HG02840 (cell line): ENCODE data around the gene KRT12.

Experiments
- ATAC-seq: cut with Tn5 transposase; IDR thresholded peaks from one replicate; pipeline ENCODE4 v1.9.1; 2021; ENCODE audit warnings: mild to moderate bottlenecking, moderate library complexity, moderate number of reproducible peaks; ENCODE audit not compliant: unreplicated experiment, low FRiP score

Gene KRT12

DNA sequence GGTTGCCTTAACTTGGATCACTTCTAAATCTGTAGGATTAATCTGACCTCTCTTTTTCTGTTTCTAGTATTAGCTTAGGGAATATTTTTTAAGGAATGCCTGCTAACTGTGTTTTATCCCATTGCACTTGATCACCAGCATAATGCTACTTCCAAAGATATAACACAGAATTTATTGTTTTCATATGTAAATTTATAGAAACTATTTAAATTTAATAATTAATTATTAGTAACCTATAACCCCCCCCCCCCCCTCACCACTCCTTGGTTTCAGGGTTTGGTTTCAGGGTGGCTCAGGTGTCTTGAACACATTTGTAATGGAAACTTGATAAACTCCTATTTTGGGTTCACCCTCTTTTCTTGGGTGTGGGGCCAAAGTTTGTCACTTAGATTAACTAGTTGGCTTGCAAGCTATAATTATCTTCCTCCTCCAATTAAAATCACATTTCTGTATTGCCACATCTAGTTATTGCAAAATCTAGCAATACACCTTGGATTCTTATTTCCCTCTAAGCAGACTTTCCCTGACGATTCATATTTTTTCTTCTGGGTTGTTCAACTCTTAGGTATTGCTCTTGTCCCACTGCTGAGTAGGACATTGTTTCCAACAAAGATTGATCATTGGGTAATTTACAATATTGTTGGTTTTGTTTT lies 18.3 kb downstream of the KRT12 start:
- no peak for ATAC-seq

- ATAC-seq, result no peak
Observed at GRCh38 chr17:40846515-40847144, 20.4 kb downstream of the KRT12 start.

- ATAC-seq, result no peak
Observed at GRCh38 chr17:40844671-40845107, 22.3 kb downstream of the KRT12 start.

DNA sequence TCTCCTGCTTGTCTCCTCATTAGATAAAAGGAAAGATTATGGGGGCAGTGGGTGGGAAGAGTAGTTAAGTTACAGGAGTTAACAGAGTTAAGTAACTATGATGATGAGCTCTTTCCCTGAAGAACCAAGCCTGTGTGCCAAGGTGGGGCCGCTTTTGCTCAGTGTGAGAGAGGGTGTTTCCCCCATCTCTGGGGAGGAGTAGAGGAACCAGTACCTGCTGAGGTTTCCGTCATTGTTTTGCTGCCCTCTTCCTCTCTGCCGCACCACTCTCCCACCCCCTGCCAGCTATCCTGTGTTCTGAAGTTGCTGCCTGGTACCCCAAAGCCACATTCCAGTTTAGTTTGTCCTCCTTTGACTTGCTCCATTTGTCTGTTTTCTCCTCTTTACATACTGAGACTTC lies 23.8 kb downstream of the KRT12 start:
- ATAC-seq, result no peak

DNA sequence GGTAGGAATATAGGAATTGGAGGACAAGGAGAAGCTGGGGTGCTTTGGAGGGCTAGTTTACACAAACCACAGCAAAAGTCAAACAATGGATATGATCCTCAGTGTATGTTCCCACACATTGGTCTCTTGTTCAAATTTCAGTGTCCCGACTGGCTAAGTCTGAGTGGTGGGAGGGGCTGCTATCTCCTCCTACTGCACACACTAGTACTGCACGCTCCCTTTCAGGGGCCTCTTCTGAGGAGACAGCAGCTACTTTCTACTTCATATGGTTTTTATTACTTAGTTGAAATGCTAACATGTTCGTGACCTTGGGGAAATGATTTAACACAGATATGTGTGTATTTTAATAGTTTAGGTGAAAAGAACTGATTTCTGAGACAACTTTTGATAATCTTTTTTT lies 25.8 kb downstream of the KRT12 start:
- no peak for ATAC-seq

DNA sequence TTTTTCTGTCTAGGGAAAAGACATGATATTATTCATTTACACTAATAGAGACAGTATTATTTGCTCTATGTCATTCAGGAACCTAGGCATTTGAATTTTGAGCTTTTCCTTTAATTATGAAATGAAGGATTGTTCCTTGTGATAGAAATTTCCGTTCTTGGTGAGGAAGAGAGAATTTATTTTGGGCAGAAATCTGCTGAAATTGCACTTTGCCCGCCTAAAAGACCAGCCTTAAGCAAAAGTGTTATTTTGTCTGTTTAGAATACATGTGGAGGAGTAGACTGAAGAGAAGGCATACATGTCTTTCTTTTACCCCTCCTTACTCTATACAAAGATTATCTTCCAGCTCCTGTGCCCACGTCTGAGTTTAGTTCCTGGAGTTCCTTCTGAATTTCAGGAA lies 27.8 kb downstream of the KRT12 start:
- no peak for ATAC-seq

DNA sequence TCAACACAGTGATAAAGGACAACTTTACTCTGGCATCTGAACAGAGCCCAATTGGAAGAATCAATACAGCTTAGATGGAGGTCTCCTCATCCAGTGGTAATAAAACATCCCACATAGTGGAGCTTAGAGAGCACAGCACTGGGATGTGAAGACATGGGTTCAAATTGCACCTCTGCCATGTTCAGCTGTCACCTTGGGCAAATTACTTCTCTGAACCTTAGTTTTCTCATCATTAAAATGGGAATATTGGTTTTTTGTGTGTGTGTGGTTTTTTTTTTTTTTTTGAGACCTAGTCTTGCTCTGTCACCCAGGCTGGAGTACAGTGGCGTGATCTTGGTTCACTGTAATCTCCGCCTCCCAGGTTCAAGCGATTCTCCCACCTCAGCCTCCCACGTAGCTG lies 31.0 kb downstream of the KRT12 start:
- ATAC-seq, result no peak

DNA sequence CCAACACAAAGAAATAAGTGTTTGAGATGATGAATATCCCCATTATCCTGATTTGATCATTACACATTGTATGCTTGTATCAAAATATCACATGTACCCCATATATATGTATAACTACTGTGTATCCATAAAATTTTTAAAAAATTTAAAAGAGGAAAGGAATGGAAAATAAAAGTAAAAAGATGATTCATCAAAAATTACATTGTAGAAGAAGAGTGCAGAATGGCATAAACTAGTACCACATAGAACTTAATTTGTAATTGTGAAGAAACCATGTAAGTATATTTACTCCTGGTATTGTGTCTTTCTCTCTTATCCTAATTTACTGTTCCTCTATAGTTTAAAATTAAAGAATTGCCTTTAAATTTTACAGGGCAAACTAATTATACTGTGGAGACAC lies 33.1 kb downstream of the KRT12 start:
- no peak for ATAC-seq

- ATAC-seq, result no peak
Observed at GRCh38 chr17:40832840-40833239, 34.2 kb downstream of the KRT12 start.

GRCh38 chr17:40830085-40830776 lies 36.8 kb downstream of the KRT12 start:
- no peak for ATAC-seq

DNA sequence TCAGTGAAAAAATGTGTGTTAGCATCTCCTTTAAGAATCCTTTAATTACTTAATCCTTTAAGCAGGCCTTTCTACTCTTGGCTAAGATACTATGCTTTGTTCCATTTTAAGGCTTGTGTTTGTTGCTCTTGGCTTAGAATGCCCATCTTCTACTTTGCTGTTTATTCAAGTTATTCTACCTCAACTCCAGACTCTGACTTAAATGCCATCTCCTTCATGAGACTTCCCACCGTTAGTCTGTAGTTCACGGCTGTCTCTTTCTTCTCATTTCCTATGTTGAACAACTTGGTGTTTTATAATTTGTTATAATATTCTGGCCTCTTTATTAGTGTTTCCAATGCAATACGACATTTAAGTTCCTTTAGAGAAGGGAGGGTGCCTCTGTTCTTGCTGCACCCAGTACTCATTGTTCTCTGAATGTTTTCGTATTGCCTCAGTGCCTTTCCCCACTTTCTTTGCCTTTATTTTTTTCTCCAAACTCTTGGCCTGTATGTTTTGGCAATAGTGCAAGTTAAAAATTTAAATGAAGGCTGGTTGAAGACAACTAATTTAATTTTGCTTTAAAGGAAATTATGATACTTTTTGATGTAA lies 38.5 kb downstream of the KRT12 start:
- ATAC-seq, result no peak

GRCh38 chr17:40827746-40828453 lies 39.1 kb downstream of the KRT12 start:
- ATAC-seq, result no peak

DNA sequence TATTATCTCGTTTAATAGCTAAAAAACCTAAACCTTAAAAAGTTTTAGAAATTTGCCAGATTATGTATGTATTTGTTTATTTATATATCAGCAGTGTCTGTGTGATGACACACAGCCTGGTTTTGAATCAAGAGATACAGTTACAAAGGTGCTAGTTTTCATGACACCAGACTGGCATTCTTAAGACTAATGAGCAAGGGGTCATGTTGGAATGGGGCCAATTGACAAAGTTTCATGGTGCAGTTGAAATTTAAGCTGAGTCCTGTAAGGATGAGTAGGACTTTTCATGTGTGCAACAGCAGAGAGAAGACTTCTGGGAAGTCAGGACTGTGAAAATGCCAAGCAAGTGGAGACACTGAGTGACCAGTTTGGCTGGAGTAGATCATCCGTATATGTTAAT lies 41.4 kb downstream of the KRT12 start:
- ATAC-seq, result no peak

DNA sequence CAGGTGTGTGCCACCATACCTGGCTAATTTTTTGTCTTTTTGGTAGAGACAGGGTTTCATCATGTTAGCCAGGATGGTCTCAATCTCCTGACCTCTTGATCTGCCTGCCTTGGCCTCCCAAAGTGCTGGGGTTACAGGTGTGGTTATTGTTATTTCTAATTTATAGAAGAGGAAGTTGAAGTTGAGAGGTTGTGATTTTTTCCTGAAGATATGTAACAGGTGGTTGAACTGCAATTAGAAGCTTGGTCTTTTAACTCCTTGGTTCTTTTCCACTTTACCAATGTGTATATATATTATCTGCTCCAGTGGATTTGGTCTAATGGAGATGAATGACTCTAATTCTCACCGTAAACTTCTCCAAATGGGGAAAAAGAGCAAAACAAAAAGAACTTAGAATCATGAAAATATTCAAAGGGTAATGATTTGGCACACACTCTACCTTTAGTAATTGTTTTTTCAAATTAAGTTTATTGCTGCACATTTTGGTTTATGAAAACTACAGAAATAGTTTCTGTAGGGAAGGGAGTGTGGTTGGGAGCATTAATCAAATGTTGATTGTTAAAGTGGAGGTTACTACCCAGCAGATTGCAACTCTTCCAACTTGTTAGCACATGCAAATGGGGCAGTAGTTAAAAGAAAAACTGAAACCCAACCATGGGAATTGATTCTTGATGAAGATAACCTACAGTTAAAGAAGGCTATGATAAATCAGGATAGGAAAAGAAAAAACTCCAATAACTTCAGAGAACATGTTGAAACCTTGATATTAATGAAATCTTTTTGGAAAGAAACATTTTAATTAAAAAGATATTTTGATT lies 42.8 kb downstream of the KRT12 start:
- no peak for ATAC-seq

DNA sequence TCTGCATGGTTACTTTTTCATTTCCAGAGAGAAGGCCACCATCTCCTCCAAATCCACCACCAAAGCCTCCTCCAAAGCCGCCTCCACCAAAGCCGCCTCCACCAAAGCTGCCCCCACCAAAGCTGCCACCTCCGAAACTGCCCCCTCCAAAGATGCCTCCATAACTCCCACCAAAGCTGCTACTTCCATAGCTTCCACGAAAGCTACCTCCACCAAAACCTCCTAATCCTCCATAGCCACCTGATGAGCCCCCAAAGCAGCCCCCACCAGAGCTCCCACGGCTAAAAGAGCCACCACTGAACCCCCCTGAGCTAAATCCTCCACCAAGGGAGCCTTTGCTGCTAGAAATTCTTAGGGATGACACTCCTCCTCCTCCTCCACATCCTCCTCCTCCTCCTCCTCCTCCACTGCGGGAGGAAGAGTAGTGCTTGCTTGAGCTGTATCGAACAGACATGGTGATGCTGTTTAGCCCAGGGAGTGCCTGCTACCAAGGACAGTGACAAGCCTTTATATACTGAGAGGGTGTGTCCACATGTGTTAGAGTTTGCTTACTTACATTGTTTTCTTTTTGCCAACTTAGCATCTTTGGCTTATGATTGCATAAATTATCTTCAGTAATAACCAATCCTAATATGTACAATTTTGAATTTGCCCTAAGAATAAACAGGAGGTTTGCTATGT lies 44.8 kb downstream of the KRT12 start, which contains the start of gene KRT10:
KRT10 (minus strand) TSS at position 483 of the 681 bp plus-strand sequence; CDS start at position 454, 29 bp downstream.
- no peak for ATAC-seq

DNA sequence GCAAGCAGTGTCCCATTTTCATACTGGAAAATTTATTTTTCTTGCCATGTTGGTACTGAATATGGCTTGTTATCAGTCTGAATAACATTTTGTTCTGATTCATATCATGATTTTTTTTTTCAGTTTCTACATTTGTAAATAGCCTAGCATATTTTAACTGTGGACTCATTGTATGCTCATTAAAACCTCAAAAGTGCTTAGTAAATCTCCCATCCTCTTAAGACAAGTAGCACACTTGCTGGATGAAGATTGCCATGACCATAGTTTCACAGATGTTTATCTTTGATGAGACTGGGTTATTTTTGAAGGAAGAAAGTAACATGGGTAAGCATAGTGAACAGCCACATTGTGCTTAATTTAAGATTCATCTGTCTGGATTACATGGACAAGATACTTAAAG lies 45.5 kb downstream of the KRT12 start:
- no peak for ATAC-seq

GRCh38 chr17:40820228-40820838 lies 46.7 kb downstream of the KRT12 start:
- no peak for ATAC-seq

GRCh38 chr17:40819528-40820125 lies 47.4 kb downstream of the KRT12 start:
- no peak for ATAC-seq
